HPDE6-E6E7 (cell line): Measurements from ENCODE around the gene ELMO1.
"Not testable (repeated sequence)": the region's sequence is repeated elsewhere in the genome, so short reads cannot be mapped to it uniquely, and the experiment has no call there.

Experiments
- DNase-seq: peaks from one replicate; pipeline ENCODE4 v3.0.0; 2011; ENCODE audit warnings: missing footprints; ENCODE audit errors: extremely low spot score

The ELMO1 gene

GRCh38 chr7:36984710-36985312 lies 463.9 kb downstream of the ELMO1 start:
- DNase-seq = no peak

DNA sequence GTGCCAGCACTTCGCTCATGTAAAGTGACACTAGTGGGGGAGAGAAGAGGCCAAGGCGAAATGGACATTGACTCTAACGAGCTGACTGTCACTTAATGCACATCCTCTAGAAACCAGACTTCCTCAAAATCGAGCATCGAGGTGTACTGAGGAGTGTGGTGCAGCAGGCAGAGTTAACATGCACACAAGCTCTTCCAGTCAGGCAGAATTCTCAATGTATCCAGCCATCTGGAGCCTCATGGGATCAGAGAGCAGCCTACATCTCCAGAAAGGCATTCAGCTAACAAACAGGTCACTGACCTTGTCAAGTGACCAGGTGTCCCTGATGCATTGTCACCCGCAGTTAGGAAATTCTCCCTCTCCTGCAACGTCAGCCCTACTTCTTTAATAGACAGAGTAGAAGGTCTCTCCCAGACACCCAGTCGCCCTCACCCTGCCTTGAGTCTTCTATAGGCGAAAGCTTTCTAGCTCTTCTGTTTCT lies 464.6 kb downstream of the ELMO1 start:
- DNase-seq = no peak

DNA sequence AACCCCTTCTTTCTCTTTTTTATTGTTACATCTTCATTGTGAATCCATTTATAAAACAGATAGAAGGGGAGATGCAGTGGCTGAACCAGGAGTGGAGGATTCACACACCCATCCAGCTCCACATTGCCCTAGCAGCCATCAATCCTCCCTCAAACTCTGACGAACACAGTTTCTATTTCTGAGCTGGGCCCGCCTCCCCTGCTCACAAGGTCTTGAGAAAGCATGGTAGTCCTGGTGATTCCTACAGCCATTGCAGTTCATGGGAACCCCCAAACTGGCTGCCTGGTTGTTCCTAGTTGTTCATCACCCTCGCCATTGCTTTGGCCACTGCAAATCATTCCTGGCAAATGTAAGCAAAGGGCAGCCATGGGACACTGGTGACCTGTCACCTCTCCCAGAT lies 465.9 kb downstream of the ELMO1 start:
- DNase-seq = no peak

DNA sequence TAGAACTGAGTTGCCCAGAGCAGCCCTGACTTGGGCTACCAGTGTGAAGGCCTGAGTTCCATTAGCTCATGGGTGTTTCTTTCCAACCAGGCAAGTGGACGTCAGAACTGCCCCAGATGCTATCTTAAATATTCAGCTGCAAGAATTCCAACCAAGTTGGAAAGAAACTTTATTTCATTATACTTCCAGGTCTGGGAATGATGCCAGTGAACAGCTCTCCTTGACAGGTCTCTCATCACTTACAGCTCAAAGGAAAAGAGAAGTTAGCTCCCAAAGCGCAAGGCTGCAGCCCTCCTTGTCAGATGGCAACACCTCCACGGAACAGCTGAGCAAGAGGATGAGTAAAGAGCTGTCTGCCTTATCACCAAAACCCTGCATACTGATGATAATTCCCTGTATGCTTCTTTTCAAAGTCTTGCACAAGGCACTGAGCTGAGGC lies 468.8 kb downstream of the ELMO1 start:
- no peak for DNase-seq

- no peak for DNase-seq
Measured at GRCh38 chr7:36978461-36978860, 470.2 kb downstream of the ELMO1 start.

DNA sequence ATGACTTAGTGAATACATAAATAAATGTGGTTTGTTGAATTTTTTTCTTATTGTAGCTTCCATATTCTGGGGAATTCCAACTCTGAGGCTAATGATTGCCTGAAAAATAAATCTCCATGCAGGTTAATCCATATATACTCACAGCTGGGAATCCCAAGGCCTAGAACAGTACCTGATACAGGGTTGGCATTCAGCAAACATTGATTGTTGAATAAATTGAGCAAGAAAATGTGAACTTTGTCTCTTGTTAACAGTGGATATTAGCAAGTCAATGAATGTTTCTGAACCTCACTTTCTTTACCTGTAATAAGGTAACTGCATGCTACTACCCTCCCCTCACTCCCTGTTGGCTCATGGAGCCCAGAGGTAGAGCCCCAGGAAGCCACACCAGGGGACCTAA lies 470.8 kb downstream of the ELMO1 start:
- DNase-seq = no peak

GRCh38 chr7:36973534-36973933 lies 475.1 kb downstream of the ELMO1 start:
- DNase-seq = not testable (repeated sequence)

DNA sequence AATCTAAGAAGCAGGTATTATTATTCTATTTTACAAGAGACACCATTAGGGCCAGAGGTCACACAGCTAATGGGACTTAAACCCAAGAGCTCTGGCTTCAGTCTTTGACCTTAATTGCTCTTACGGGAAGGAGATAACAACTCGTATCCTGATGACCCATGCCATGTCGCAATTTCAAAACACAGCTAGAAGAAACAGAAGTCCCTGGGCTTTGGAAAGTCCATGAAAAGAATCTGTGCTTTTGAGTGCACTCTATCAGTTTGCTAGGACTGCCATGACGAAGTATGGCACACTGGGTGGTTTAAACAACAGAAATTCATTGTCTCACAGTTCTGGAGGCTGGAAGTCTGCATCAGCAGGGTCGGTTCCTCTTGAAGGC lies 476.5 kb downstream of the ELMO1 start:
- no peak for DNase-seq

- DNase-seq = no peak
Measured at GRCh38 chr7:36971515-36972139, 477.0 kb downstream of the ELMO1 start.

DNA sequence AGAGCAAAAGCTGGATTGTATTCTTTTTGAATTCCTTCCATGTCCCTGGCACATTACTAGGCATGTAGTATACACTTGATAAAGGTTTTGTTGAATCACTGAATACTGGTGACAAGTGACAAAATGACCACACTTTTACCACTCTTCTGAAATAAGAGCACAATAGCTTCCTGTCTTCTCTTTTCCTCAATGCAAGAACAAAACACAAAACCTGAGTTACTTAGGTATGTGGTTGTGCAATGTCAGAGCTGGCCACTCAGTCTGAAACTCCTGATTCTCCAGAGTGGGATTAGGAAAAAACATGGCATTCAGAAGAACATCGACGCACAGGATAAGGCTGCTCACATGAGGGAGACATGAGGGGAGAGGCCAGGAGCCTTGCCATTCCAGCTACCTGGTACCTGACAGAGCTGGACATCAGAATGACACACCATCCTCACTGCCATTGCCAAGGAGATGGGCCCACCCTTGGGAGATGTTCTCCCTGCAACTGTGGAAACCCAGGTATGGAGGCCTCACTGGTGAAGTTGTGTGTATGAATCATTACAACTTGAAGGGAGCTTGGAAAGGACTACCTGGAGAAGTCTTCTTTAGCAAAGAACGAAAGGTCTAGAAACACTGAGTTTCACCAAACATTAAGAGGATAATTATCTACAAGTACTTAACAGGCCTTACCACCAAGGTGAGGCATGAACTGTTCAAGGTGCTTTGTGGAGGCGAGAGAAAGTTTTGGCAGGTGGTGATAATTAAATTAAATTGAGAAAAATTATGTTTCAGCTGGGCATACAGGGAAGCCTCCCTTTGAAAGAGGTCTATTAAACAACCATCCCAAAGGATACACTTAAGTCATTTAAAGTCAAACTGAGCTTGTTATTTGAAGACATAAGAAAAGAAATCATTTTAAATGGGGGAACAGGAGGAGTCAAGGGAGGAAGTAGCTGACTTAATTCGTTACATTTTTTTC lies 477.8 kb downstream of the ELMO1 start:
- no peak for DNase-seq

DNA sequence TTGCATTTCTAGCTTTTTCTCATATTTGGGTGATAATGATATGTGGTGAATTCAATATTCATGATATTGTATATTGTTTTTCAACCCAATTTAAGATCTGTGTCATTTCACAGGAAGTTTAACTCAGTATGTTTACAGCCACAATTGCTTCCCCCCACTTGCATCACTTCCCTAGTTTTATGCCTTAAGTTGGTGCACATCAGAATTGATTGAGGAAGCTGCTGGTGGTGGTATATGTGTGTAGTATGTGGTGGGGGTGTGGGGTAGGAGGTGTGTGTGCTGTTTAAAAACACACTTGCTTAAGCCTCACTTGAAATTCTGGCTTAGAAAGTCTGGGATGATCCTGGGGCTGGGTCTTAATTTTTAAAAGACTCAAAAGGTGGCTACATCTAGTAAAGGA lies 479.3 kb downstream of the ELMO1 start:
- DNase-seq = no peak

- DNase-seq = peak; percentile 54
Measured at GRCh38 chr7:36967387-36967786, 481.3 kb downstream of the ELMO1 start.

- DNase-seq = no peak
Measured at GRCh38 chr7:36966636-36967035, 482.0 kb downstream of the ELMO1 start.

DNA sequence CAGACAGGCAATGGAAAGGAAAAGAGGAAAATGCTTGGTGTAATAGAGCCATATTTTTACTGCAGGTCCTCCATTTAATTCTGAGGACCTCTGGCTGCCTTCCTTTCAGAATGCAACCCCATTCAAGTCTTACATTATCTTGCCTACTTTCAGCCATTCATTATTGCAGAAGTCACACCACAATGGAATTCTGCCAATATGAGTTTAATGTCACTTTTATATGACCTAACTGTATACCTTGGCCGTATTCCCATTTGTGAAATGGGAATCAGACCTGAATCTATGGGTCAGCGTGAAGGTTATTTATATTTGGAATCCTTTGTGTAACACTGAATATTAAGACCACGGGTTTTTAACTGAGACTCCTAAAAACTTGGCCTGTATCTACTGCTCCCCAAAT lies 482.6 kb downstream of the ELMO1 start:
- no peak for DNase-seq

DNA sequence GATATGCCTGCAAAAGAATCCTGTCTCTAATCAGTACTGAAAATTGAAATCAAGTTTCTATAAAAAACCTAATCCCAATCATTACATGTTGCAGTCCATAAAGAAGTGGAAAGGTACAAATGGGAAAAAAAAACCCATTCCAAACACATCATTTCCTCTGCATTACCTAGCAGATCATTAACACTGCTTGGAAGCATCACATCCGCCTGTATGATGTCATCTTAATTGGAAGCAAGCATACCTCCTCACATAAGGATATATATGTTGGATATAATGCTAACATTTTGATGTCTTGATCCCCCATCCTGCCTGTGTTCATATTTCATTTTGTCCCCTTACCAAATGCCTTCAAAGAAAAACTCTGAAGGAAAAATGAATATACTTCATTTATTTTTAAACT lies 483.0 kb downstream of the ELMO1 start:
- DNase-seq = no peak

DNA sequence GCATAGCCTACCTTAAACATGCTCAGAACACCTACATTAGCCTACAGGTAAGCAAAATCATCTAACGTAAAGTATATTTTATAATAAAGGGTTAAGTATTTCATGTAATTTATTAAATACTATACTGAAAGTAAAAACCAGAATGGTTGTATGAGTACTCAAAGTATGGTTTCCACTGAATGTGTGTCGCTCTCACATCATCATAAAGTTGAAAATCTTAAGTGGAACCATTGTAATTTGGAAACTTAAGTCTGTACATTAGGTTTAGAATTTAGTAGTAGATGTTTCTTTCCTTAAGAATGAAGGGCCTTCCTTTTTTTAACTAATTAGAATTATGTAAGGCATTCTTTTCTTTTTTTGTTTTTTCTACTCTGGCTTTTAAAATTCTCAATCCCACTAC lies 484.4 kb downstream of the ELMO1 start:
- no peak for DNase-seq

DNA sequence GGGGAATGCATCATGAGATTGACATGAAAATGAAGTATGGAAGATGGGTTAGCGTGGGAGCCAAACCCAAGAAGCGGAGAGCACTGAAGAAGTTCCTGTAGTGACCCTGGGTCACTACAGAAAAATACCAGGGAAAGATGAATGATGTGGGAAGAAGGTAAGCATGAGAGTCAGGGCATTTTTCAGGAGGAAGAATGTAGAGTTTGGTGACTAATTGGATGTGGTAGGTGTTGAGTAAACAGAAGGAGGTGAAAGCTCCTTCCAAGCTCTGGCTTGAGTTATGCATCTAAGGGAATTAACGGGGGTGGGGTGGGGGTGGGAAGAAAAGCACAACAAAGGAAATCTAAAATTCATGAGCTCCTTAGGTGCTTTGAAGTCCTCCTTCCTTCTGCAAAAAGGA lies 486.3 kb downstream of the ELMO1 start:
- DNase-seq = no peak

DNA sequence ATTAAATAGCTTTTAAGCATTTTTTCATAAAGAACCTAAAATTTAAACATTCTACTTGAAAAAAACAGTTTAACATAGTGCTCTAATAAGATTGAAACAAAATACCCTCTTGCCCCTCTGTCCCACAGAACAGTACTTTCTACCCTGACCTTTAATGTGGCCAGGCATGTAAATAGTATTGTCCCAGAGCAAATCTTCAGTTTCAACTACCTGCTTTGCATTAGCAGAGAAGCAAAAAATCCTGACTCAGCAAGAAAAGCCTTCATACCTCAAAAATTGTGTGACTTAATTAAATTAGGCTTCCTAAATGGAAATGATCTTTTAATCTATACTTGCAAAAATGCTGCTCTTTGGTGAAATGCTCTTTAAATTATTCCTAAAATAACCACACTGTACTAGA lies 487.0 kb downstream of the ELMO1 start:
- no peak for DNase-seq

DNA sequence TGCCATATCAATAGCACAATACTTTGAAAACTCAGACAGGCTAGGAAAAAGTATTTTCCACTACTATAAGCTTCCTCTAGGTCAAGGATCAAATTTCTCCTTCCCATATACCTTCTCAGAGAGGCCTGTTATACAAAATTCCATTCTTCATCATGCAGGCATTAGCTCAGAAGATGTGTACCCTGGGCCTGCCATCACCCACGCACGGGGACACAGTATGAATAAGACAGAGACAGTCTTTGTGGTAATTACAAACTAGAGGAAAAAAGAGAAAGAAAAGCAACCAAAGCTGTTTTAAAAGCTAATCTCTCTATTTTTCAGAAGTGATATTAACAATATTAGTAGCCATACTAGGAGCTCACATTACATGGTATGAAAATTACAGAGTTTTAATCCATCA lies 487.6 kb downstream of the ELMO1 start:
- DNase-seq = no peak

GRCh38 chr7:36960105-36960504 lies 488.6 kb downstream of the ELMO1 start:
- no peak for DNase-seq

GRCh38 chr7:36958111-36958733 lies 490.4 kb downstream of the ELMO1 start:
- no peak for DNase-seq

DNA sequence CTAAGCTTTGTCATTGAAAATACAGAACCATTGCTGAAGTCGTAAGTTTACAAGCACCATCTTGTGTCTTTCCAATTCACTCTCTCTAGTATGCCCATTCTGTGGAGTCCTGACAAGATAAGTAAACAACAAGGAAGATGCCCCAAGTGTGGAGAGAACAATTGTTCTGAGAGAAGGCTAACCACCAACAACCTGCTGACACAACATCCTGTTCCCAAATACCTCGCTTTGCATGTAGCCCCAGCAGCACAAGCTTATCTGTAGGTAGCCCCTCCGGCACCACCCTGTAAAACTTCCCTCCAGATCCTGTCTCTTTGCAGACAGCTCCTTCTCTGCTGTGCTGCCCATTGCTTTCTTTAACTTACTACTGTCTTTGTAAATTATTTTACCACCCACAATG lies 491.0 kb downstream of the ELMO1 start:
- DNase-seq = no peak
